Kidney tubule cell (primary cell): ENCODE measurements around the gene GIGYF1.
"Not testable (repeated sequence)": the region's sequence is repeated elsewhere in the genome, so short reads cannot be mapped to it uniquely, and the experiment has no call there.

Experiments used
- DNase-seq: peaks from one replicate; pipeline ENCODE4 v3.0.0-alpha.2; 2018; ENCODE audit warnings: low spot score

The GIGYF1 gene

DNA sequence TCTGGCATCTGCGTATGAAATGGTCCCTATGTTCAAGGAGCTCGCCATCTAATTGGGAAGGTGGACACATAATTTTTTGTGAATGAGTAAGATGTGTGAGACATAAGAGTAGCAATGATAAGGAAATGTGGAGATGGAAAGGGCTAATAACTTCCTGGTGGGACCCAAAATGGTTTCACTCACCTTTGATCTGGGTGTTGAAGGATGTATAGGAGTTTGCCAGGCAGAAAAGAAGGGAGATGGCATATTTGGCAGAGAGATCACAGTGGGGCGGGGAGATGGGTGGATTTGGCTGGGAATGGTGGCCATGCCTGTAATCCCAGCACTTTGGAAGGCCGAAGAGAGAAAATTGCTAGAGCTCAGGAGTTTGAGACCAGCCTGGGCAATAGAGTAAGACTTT lies 16.4 kb upstream of the GIGYF1 start:
- no peak for DNase-seq

DNA sequence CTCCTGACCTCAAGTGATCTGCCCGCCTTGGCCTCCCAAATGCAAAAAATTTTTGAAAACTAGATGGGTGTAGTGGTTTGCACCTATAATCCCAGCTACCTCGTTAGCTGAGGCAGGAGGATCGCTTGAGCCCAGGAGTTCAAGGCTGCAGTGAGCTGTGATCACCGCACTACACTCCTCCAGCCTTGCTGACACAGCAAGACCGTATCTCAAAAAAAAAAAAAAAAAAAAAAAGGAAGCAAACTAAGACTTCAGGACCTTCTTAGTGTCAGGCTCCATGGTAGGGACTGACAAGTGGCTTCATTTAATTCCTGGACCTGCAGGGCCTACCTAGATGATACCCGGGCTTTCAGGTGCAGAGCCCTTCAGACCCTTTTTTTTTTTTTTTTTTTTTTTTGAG lies 14.3 kb upstream of the GIGYF1 start:
- DNase-seq = no peak

DNA sequence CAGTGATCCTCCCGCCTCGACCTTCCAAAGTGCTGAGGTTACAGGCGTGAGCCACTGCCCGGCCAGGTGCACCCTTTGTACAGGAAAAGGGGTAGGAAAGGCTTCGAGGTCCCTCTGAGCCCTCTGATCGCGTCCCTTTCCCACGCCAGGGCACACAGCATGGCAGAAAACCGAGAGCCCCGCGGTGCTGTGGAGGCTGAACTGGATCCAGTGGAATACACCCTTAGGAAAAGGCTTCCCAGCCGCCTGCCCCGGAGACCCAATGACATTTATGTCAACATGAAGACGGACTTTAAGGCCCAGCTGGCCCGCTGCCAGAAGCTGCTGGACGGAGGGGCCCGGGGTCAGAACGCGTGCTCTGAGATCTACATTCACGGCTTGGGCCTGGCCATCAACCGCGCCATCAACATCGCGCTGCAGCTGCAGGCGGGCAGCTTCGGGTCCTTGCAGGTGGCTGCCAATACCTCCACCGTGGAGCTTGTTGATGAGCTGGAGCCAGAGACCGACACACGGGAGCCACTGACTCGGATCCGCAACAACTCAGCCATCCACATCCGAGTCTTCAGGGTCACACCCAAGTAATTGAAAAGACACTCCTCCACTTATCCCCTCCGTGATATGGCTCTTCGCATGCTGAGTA lies 12.7 kb upstream of the GIGYF1 start:
- DNase-seq = no peak

DNA sequence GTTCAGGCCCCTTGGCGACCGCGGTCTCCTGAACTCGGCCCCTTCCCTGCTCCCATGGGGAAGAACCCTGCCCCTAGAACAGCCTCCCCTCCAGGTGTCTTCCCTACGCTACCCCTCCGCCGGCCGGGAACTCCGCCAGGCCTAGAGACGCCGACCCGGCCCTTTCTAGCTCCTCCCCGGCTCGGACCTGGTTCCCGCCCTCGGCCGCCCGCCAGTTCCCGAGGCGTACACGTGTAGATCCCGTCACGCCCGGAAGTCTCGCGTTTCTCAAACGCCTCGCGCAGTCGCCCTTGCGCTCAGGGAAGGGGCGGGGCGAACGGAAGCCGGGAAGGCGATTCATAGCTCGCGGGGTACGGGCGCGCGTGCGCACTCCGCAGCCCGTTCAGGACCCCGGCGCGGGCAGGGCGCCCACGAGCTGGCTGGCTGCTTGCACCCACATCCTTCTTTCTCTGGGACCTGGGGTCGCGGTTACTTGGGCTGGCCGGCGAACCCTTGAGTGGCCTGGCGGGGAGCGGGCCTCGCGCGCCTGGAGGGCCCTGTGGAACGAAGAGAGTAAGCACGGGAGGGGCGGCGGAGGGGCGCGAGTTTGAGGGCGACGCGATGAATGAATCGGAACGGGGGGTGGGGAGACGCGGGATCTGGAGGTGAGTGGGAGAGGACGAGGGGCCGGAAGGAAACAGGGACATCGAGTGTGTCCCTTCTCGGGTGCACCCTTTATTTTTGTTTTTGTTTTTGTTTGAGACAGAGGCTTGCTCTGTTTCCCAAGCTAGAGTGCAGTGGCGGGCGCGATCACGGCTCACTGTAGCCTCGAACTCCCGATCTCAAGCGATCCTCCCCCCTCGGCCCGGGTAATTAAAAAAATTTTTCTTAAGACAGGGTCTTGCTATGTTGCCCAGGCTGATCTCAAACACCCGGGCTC lies 12.0 kb upstream of the GIGYF1 start, which contains the start of gene POP7:
TSS of gene POP7 (plus strand) at position 369 of the 919 bp plus-strand sequence. CDS start 710 bp downstream, outside the sequence.
- DNase-seq = peak; percentile 99

DNA sequence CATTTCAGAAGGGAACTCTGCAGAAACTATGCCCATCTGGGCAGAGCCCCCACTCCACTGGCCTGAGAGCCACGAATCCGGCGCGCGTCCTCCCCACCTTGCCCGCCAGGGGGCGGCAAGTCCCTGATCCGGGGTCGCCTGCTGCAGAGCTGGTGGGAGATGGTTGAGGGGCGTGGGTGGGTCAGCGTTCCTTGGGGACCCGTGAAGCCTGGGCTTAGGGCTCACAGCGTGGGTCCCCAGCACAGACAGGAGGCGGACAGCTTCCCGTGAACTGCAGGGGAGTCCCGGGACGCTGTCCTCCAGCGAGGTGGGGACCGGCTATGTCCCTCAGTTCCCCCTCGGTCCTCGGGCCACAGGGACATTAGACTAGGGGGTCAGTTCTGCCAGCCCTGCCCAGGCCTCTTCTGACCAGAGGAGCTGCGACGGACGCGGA lies 11.3 kb upstream of the GIGYF1 start:
- peak; percentile 72 for DNase-seq

- DNase-seq = not testable (repeated sequence)
Measured at GRCh38 chr7:100701089-100701488, 7.0 kb upstream of the GIGYF1 start.

- DNase-seq = no peak
Measured at GRCh38 chr7:100699018-100699417, 5.0 kb upstream of the GIGYF1 start.

DNA sequence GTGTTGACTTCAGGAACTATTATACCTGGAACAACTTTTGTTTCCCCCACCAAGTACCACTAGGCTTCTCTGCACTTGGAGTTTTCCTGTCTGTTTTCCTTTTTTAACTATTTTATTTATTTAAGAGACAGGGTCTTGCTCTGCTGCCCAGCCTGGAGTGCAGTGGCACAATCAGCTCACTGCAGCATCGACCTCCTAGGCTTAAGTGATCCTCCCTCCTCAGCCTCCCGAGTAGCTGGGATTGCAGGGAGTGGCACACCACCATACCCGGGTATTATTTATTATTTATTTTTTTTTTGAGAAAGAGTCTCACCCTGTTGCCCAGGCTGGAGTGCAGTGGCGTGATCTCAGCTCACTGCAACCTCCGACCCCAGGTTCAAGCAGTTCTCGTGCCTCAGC lies 2.1 kb upstream of the GIGYF1 start:
- no peak for DNase-seq

GRCh38 chr7:100693312-100694097 lies 545 bp downstream of the GIGYF1 start:
- DNase-seq = no peak

DNA sequence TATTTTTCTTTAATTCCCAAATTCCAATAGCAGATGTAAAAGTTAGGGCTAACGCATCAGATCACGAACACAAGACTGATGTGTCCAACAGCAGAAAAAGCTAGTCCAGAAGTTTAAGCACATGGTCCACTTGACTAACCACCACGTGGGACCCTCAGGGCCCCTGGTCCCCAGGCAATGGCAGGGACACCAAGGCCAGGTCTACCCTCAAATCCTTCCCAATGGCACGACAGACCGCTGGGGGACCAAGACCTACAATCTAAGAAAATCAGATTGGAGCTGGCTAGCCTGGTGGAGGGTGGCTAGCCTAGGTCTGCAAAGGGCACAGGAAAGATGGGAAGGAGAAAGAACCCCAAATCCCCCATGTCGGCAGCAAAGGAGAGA lies 1.5 kb downstream of the GIGYF1 start:
- no peak for DNase-seq

- peak; percentile 72 for DNase-seq
Measured at GRCh38 chr7:100691676-100692577, 2.1 kb downstream of the GIGYF1 start.

- no peak for DNase-seq
Measured at GRCh38 chr7:100689230-100690135, 4.6 kb downstream of the GIGYF1 start.

GRCh38 chr7:100688326-100688860 lies 5.7 kb downstream of the GIGYF1 start:
- DNase-seq = no peak

- DNase-seq = no peak
Measured at GRCh38 chr7:100687751-100688300, 6.2 kb downstream of the GIGYF1 start.

- DNase-seq = no peak
Measured at GRCh38 chr7:100687261-100687660, 6.8 kb downstream of the GIGYF1 start.

DNA sequence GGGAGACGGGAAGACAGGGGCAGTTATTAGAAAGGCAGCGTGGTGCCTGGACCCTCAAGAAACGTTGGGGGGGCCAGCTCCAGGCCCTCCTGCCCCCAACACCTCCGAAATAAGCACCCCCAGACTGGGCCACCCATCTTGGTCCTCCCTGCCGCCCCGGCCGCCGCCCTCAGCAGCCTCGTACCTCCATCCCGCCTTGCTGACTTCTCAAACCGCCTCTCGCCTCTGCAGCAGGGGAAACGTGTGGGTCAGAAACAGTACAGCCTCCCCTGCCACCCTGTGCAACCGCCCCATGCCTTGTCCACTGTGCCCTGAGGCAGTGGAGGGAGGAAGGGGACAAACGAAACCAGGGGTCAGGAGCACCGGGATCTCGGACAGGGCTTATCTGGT lies 7.2 kb downstream of the GIGYF1 start:
- no peak for DNase-seq

- DNase-seq = no peak
Measured at GRCh38 chr7:100686201-100686821, 7.7 kb downstream of the GIGYF1 start.

DNA sequence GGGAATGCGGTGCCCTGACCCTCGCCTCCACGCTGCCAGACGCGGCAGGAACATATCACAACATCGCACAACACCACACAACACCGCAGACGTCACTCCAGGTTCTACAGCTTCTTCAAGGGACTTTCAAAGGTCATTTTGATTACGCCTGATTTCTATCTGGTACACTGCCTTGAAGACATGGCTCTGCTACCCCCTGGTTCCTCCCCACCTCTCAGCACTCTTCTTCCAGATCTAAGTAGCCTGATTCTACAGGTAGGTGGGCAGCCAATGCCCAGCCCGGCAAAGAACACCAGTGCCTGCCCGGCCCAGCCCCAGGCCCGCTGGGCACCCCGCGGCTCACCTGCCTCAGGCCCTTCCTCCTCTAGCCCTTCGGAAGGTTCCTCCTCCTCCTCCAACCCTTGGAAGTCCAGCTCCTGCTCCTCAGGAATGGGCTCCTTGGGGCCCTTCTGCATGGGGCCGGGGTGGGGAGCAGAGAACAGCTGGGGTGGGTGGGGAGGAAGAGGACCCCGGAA lies 8.4 kb downstream of the GIGYF1 start:
- no peak for DNase-seq

GRCh38 chr7:100685049-100685605 lies 8.9 kb downstream of the GIGYF1 start:
- no peak for DNase-seq
